ACC112 (cell line): Measurements from ENCODE around the gene CGB8.
"Not testable (repeated sequence)": the region's sequence is repeated elsewhere in the genome, so short reads cannot be mapped to it uniquely, and the experiment has no call there.

ENCODE experiments used
- H2AFZ ChIP-seq: fragments of 200-600 bp; sonication (generic); one replicate; pipeline ENCODE4 v1.6.0; 2017; ENCODE audit warnings: antibody characterized with exemption, low read length; ENCODE audit not compliant: unreplicated experiment
- H3K27ac ChIP-seq: fragments of 200-600 bp; sonication (generic); 2 replicates; pipeline ENCODE4 v1.5.1; 2014; ENCODE audit warnings: low read depth, mild to moderate bottlenecking, antibody characterized with exemption, low read length, moderate library complexity
- H3K27me3 ChIP-seq: fragments of 200-600 bp; sonication (generic); 2 replicates; pipeline ENCODE4 v1.6.1; 2014; ENCODE audit warnings: mild to moderate bottlenecking, antibody characterized with exemption, low read length, moderate library complexity, mixed read lengths; ENCODE audit not compliant: insufficient read depth
- H3K36me3 ChIP-seq: fragments of 200-600 bp; sonication (generic); 2 replicates; pipeline ENCODE4 v1.6.1; 2016; ENCODE audit warnings: mild to moderate bottlenecking, antibody characterized with exemption, low read length, moderate library complexity, mixed read lengths; ENCODE audit not compliant: insufficient read depth
- H3K4me1 ChIP-seq: fragments of 200-600 bp; sonication (generic); one replicate; pipeline ENCODE4 v1.6.1; 2016; ENCODE audit warnings: low read length, mixed read lengths; ENCODE audit not compliant: insufficient read depth, unreplicated experiment, control insufficient read depth
- H3K4me3 ChIP-seq: fragments of 200-600 bp; sonication (generic); 2 replicates; pipeline ENCODE4 v1.5.1; 2014; ENCODE audit warnings: mild to moderate bottlenecking, low read depth, low read length
- H3K79me2 ChIP-seq: fragments of 200-600 bp; sonication (generic); one replicate; pipeline ENCODE4 v1.6.0; 2016; ENCODE audit warnings: low read length; ENCODE audit not compliant: control insufficient read depth, unreplicated experiment, insufficient read depth

The CGB8 gene

DNA sequence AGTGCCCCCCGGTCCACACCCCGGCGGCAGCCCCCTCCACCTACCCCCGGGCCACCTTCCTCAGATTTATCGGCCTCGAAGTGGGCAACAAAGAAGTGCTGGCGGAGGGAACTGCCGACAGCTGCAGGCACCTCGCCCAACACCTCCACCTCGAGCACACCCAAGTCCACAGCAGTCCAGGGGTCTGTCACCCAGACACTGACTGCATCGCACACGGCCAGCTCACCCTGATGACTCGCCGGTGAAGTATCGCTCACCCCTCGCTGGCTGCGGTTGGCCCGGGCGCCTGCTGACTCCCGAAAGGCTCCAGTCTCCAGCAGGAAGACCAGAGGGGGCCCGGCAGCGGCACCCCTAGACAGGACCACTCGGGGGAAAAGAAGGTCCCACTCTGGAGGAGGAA, 23.3 kb downstream of the CGB8 start:
- not testable (repeated sequence) for H2AFZ ChIP-seq, H3K27ac ChIP-seq, H3K27me3 ChIP-seq, H3K36me3 ChIP-seq, H3K4me3 ChIP-seq, H3K79me2 ChIP-seq, H3K4me1 ChIP-seq

DNA sequence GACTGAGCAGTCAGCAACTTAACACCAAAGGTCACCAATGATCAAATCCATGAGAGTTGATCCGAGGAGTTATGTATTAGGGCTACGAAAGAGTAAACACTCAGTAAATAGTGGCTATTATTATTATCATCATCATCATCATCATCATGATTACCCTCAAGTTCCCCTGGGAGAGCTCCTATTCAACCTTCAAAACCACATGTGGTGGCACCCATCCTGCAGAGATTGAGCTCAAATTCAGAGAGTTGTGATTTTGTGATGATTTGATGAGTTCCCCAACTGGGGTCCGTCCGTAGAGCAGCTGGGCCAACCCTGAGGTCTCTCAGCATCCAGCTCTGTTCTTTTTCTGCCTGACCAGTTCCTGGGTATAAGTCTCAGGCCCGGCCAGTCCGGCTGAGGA, 23.8 kb downstream of the CGB8 start:
- H3K4me1 ChIP-seq, H3K27ac ChIP-seq, H3K27me3 ChIP-seq, H3K36me3 ChIP-seq, H3K4me3 ChIP-seq, H2AFZ ChIP-seq, H3K79me2 ChIP-seq: not testable (repeated sequence)

DNA sequence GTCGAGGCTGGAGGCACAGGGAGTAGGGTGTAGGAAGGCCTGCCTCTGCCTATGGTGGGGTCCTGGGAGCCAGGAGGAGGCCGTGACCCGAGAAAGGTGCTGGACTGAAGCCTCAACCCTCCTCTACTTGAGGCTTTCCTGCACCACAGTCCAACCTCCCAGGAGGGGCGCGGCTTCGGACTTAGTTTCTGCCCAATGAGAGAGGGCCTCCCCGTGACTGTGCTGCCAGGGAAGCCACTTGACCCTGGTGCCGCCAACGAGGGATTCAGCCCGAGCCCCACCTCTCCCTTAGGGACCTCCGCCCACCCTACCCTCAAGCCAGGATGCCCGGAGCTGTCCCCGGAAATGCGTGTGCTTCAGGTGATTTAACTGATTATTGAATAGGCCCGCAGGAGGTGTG, 24.7 kb downstream of the CGB8 start, which contains the start of gene CGB3:
TSS of gene CGB3 (minus strand) at position 101 of the 400 bp plus-strand sequence. CDS start 362 bp downstream, outside the sequence.
- not testable (repeated sequence) for H2AFZ ChIP-seq, H3K27me3 ChIP-seq, H3K27ac ChIP-seq, H3K4me1 ChIP-seq, H3K4me3 ChIP-seq, H3K79me2 ChIP-seq, H3K36me3 ChIP-seq

DNA sequence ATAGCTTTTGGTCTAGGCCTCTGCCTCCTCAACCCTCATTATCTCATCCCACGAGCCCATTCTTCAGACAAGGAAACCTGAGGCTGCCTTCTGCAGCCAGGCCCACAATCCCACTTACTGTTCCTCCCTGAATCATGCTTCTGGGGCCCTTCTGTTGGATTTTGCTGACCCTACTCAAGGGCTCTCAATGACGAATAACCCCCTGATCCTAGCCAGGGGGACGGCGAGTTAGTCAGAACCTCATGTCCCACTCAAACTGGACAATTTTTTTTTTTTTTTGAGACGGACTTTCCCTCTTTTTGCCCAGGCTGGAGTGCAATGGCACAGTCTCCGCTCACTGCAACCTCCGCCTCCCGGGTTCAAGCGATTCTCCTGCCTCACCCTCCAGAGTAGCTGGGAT, 26.8 kb downstream of the CGB8 start:
- Histone ChIP-seq H3K4me3 (no peak overlapping the region), H3K4me1 (no peaks in the 10 kb centered on the region), H3K27ac (no peak overlapping the region), H3K79me2 (no peaks in the 10 kb centered on the region), H2AFZ (no peak overlapping the region), H3K27me3 (no peaks in the 10 kb centered on the region), H3K36me3 (no peaks in the 10 kb centered on the region)

DNA sequence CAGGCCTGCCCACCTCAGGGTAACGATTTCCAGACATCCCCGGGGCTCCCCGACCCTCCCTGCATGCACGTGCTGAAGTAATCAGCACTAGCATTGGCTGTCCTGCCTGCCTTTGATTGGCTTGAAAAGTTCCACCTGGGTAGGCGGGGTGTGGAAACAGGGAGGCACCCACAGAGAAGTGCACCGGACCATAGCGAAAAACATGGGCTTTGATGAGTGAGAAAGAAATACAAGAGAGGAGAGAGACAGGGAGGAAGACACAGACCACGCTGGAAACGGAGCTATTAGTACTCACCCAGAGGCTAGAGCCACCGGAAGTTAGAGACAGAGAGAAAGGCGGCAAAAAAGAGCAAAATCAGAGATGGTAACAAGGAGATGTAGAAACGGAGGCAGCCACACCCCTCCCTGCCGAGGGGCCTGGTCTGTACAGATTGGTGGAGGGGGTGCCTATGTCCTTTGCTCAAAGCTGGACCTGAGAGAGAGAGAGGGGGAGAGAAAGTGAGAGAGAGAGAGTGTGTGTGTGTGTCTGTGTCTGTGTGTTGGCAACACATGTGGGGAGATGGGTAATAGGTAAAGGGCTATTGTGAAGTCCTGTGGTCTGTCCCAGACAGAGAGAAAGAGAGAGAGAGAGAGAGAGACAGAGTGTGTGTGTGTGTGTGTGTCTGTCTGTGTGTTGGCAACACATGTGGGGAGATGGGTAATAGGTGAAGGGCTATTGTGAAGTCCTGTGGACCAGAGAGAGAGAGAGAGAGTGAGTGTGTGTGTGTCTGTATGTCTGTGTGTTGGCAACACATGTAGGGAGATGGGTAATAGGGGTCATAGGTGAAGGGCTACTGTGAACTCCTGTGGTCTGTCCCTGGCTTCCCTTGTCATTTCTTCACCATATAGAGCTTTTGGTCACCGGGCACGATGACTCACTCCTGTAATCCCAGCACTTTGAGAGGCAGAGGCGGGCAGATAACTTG, 27.7 kb downstream of the CGB8 start:
- H3K79me2 ChIP-seq, result no peaks in the 10 kb centered on the region
- H3K4me3 ChIP-seq, result no peak overlapping the region
- H3K4me1 ChIP-seq, result no peaks in the 10 kb centered on the region
- no peaks in the 10 kb centered on the region for H3K27me3 ChIP-seq
- H2AFZ ChIP-seq, result no peak overlapping the region
- no peak overlapping the region for H3K27ac ChIP-seq
- H3K36me3 ChIP-seq, result no peaks in the 10 kb centered on the region

DNA sequence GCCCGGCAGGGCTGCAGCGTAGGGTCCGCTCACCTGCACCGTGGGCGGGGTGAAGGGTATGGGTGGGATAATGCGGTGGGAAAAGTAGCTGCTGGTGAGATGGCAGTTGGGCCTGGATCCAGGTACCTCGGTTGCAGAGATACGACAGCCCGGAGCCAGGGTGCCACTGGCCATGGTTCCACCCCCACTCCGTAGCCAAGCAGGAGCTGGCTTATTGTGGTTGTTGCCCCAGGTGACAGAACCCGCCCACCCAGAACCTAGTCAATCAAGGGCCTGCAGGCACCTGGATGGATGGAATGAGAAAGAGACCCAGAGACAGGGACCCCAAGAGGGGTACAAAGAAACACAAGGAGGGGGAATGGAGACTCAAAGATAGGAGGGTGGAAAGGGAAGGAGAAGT, 28.6 kb downstream of the CGB8 start:
- Histone ChIP-seq H3K27me3 (no peaks in the 10 kb centered on the region), H3K27ac (no peak overlapping the region), H3K36me3 (no peaks in the 10 kb centered on the region), H2AFZ (no peak overlapping the region), H3K79me2 (no peaks in the 10 kb centered on the region), H3K4me3 (no peak overlapping the region), H3K4me1 (no peaks in the 10 kb centered on the region)

DNA sequence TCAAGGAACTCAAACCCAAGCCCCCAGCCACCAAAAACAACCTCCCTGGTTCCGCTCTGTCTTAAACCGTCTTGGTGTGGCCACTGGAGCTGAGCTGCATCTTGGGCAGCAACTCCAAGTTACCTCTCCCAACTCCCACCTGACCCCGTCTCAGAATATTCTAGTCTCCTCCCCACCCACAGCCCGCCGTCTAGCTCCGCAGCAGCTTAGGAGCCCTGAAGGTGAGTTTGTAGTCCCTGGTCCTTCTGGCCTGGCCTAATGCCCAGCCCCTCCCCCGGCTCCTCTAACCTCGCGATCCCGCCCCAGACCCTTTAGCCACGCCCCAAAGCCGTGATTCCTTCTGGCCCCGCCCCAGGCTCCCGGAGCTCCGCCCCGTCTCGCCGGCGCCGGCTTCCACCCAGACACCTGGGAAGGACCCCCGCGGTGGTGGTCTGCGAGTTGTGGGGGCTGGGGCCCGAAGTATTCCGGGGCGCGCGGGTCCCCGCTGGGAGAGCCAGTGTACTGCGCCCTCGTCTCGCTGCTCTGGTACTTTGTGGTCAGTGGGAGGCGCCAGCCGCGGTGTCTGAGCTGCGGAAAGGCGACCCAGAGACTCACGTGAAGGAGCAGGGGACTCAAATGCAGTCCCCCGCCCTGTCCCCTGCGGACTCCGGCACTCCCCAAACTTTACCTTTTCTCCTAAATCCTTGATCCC, 29.5 kb downstream of the CGB8 start:
- peak overlapping the region; percentile 60 for H2AFZ ChIP-seq
- no peaks in the 10 kb centered on the region for H3K27me3 ChIP-seq
- no peaks in the 10 kb centered on the region for H3K36me3 ChIP-seq
- no peak overlapping the region for H3K27ac ChIP-seq
- no peaks in the 10 kb centered on the region for H3K79me2 ChIP-seq
- peak overlapping the region; percentile 71 for H3K4me3 ChIP-seq
- no peaks in the 10 kb centered on the region for H3K4me1 ChIP-seq

DNA sequence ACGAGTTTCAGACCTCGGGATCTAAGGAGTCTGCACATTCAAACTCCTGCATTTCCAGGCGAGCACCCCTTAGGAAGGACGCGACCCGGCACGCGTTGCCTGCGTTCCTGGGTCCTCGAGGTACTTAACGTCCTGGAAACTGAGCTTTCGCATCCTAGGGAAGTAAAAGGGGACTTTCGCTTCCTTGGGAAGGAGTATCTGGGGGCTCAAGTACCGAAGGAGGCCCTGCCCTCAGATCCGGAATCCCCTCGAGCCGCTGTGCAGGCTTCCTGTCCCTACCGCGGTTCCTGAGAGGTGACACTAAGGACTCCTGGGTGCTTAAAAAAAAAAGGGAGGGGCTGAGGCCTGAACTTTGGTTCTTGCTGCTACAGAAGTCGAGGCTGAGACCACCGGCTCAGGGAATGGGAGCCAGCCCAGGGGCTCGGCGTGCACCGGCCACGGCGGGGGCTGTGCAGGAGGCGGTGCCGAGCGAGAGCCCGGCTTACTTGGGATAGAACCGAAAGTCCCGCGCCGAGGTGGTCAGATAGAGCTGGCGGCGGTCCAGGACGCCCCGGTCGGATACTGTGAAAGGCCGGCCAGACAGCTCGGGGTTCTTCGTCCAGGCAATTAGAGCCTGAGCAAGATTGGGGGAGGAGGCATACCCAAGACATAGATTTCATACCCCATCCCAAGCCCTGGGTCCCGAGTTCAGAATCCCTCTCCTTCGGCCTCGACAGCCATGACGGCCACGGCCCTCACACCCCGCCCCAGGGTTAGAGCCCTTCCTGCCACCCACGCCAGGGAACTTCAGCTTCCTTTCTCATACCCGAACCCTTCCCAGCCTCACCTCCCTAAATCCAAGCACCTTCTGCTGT, 30.3 kb downstream of the CGB8 start:
- Histone ChIP-seq H2AFZ (peak overlapping the region; percentile 60), H3K4me3 (peak overlapping the region; percentile 71)
- not testable (repeated sequence) for H3K79me2 ChIP-seq, H3K36me3 ChIP-seq, H3K27me3 ChIP-seq, H3K27ac ChIP-seq, H3K4me1 ChIP-seq

DNA sequence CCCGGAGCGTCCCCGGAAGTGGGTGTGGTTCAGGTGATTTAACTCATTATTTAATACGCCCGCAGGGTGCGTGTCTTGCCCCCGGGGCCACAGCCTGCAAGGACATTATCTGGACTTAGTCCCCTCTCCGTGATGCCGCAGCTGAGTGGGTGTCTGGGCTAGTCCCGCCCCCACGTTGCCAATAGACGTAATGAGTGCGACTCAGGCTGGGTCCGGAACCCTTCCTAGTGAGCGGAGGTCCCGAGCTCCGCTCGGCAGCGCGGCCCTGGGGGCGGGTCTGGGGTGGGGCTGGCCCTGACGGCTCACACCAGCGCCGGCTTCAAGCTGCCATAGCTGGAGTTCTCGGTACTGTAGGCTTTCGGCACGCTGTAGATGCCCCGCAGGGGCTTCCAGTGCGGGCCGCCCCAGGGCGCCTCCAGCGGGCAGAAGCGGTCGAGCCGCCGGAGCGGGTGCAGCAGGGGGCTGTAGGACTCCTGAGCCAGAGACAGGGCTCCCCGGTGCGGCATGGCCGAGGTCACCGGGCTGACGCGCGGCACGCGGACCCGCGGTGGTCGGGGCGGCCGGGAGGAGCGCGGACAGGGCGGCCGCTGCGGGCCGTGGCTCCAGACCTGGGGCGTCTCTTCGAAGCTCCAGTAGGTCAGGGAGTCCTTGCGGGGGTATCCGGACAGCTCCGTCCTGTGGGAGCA, 31.1 kb downstream of the CGB8 start:
- no peak overlapping the region for H2AFZ ChIP-seq
- no peak overlapping the region for H3K27ac ChIP-seq
- peak overlapping the region; percentile 71 for H3K4me3 ChIP-seq
- no peaks in the 10 kb centered on the region for H3K4me1 ChIP-seq
- H3K79me2 ChIP-seq, result no peaks in the 10 kb centered on the region
- H3K27me3 ChIP-seq, result no peaks in the 10 kb centered on the region
- H3K36me3 ChIP-seq, result no peaks in the 10 kb centered on the region

DNA sequence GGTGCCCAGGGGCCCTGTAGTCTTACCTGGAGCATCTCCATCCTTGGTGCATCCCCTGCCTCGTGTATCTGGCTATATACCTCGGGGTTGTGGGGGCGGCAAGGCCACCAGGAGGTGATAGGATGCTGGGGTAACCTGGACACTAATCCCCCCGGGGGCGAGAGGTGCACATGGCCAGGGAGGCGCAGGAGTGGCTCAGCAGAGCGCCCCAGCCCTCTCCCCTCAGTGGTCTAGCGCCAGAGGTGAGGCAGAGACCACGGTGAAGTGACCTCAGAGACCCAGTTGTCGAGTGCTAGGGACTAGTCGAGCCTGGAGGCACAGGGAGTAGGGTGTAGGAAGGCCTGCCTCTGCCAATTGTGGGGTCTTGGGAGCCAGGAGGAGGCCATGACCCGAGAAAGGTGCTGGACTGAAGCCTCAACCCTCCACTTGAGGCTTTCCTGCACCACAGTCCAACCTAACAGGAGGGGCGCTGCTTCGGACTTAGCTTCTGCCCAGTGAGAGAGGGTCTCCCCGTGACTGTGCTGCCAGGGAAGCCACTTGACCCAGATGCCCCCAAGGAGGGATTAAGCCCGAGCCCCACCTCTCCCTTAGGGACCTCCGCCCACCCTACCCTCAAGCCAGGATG, 31.8 kb downstream of the CGB8 start, which contains the start of gene LHB:
TSS of gene LHB (minus strand) at position 51 of the 625 bp plus-strand sequence. CDS start at position 41, 10 bp downstream.
- Histone ChIP-seq H3K27ac (no peak within 1 kb of the TSS), H3K79me2 (no peaks in the 10 kb centered on the region), H3K27me3 (no peaks in the 10 kb centered on the region), H3K36me3 (no peaks in the 10 kb centered on the region), H3K4me1 (no peaks in the 10 kb centered on the region), H2AFZ (no peak within 1 kb of the TSS), H3K4me3 (peak within 1 kb of the TSS; percentile 71)
